HG03378 (cell line): Measurements from ENCODE around the gene CELSR1.

ENCODE experiments used
- ATAC-seq: cut with Tn5 transposase; IDR thresholded peaks from one replicate; pipeline ENCODE4 v1.9.1; 2021; ENCODE audit warnings: mild to moderate bottlenecking, moderate library complexity; ENCODE audit not compliant: unreplicated experiment

The CELSR1 gene

GRCh38 chr22:46535876-46536536 is 1.4 kb downstream of the CELSR1 start:
- ATAC-seq = no peak

DNA sequence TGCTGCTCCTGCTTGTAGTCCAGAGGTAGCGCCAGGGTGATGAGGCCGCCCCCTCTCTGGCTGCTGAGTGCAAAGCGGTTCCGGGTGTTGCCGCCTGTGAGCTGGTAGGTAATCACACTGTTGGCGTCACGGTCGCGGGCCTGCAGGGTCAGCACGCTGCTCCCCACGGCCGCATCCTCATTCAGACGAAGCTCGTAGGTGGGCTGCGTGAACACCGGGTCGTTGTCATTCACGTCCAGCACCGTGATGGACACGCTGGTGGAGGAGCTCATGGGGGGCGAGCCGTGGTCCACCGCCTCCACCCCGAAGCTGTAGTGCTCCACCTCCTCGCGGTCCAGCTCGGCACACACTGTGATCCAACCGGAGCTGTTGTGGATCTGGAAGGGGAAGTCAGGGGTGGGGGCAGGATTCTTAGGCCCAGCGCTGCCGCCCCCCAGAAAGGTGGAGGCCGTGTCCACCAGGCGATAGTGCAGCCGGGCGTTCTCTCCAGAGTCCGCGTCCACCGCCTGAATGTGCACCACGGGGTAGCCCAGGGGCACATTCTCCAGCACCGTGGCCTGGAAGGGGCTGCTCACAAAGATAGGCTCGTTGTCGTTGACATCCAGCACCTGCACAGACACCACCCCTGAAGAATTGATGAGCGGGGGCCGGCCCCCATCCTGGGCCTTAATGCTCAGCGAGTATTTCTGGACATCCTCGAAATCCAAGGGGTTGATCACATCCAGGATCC is 2.4 kb downstream of the CELSR1 start:
- ATAC-seq = no peak

GRCh38 chr22:46534177-46534776 is 3.1 kb downstream of the CELSR1 start:
- no peak for ATAC-seq

- ATAC-seq = no peak
These were observed 4.2 kb downstream of the CELSR1 start for GRCh38 chr22:46533070-46533833.

- ATAC-seq = no peak
These were observed 5.0 kb downstream of the CELSR1 start for GRCh38 chr22:46532416-46532815.

GRCh38 chr22:46531581-46532175 is 5.7 kb downstream of the CELSR1 start:
- no peak for ATAC-seq

GRCh38 chr22:46528121-46528610 is 9.3 kb downstream of the CELSR1 start:
- no peak for ATAC-seq

GRCh38 chr22:46526244-46526839 is 11.1 kb downstream of the CELSR1 start:
- no peak for ATAC-seq

- ATAC-seq = no peak
These were observed 11.8 kb downstream of the CELSR1 start for GRCh38 chr22:46525389-46526243.

DNA sequence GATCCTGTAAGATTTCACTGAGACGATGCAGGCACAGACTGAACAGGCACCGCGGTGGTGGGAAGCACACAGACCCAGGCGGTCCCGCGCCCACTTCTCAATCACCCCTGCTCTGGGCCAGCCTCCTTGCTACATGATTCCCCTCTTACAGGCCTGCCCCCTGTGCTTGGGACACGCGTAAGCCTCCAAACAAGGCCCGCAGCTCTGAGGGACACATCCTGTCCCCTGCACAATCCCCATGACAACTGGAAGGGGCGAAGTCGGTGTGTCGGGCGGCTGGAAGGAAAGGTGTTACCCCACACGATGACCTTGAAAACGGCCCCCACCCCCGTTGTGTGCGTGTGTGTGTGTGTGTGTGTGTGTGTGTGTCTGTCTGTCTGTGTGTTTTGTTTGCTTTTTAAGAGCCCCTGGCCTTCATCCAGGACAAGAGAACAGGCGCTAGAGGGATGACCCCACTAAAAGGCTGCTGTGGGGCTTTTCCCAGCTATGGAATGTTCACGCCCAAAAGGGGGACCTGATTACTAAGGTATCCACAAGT is 13.1 kb downstream of the CELSR1 start:
- no peak for ATAC-seq

- no peak for ATAC-seq
These were observed 14.6 kb downstream of the CELSR1 start for GRCh38 chr22:46522797-46523196.

- ATAC-seq = no peak
These were observed 15.4 kb downstream of the CELSR1 start for GRCh38 chr22:46521994-46522393.

GRCh38 chr22:46520880-46521279 is 16.5 kb downstream of the CELSR1 start:
- no peak for ATAC-seq

DNA sequence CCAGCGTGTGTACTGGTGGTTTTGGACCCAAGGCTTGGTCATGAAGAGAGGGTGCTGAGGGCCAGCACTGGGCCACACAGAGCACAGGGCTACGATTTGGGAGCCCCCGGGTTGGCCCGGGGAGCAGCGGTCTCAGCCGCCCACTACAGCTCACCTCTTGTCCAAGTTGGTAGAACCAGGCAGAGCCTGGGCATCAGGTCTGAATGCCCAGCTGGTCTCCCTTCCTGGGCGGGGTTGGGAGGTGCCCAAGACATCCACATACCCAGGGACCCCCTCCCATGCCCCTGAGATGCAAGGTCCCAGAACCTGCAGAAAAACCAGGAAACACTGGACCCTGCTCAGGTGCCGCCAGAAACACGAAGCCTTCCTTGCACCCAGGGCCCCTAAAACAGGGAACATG is 18.0 kb downstream of the CELSR1 start:
- ATAC-seq = no peak

DNA sequence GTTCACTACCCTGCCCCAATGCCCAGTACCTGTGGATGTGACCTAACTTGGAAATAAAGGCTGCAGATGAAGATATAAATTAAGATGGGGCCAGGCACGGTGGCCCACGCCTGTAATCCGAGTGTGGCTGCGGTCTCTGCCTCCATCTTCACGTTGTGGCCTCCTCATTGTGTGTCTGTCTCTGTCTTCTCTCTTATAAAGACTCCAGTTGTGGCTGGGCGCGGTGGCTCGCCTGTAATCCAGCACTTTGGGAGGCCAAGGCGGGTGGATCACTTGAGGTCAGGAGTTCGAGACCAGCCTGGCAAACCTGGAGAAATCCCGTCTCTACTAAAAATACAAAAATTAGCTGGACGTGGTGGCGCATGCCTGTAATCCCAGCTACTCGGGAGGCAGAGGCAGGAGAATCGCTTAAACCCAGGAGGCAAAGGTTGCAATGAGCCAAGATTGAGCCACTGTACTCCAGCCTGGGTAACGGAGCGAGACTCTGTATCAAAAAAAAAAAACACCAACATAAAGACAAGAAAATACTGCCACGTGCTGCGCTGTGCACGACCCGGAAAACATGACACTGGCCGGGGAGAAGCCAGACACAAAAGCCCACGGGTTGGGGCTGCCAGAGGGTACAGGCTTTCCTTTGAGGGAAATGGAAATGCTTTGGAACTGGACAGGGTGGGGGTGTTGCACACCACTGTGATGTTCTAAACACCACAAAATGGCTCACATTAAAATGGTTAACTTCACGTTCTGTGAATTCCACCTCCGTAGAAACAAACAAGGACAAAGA is 18.7 kb downstream of the CELSR1 start:
- no peak for ATAC-seq

- ATAC-seq = no peak
These were observed 19.4 kb downstream of the CELSR1 start for GRCh38 chr22:46518038-46518437.

DNA sequence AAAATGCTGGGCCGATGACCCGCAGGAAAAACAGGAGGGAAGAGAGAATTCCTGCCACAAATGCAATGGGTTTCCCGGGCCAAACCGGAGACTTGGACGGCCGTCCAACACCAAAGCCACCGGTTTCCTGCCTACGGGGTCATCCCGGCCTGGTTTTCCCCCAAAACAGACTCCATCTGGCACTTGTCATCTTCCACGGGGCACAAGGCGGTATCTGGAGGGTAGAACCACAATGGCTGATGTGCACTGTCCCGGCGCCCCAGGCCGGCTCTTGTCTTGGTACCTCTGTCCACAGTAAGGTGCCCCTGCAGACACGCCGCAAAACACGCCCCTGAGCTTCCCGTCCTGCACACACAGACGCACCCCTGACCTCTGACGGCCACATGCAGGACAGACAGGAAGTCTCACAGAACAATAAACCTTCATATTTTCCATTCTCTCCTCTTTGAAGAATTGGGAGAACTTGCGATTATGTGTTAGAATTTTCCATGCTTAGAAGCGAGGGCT is 20.1 kb downstream of the CELSR1 start:
- ATAC-seq = no peak

- no peak for ATAC-seq
These were observed 20.8 kb downstream of the CELSR1 start for GRCh38 chr22:46516638-46517037.
